HepG2 (cell line): ENCODE results near the gene OTUB2. TPM values are rescaled to one million over a fixed set of nuclear protein-coding genes. Genes with fewer than 3 reads are reported as not detected.

Experiments
- ARHGAP35 ChIP-seq: sonication (generic); formaldehyde crosslinking; IDR thresholded peaks from 2 replicates; pipeline ENCODE4 v1.9.0; 2022; ENCODE audit warnings: mild to moderate bottlenecking, inconsistent platforms, moderate library complexity, missing genetic modification reagents, borderline replicate concordance
- ASH2L ChIP-seq: fragments of 300-600, 200-600 bp; sonication (generic); IDR thresholded peaks from 2 replicates; pipeline ENCODE4 v1.7.0; 2017; ENCODE audit warnings: low read depth, mild to moderate bottlenecking, moderate library complexity, mixed read lengths, low read length; ENCODE audit not compliant: insufficient read length
- BHLHE40 ChIP-seq: IDR thresholded peaks from 2 replicates; pipeline ENCODE4 v1.6.1; 2011; ENCODE audit warnings: low read length, improper control_type of control experiment
- GATAD2A ChIP-seq: IDR thresholded peaks from 2 replicates; pipeline ENCODE4 v1.6.1; 2016
- IRF2 ChIP-seq: IDR thresholded peaks from 2 replicates; pipeline ENCODE4 v1.6.1; 2018; ENCODE audit warnings: missing genetic modification reagents, missing compliant biosample characterization
- JUN ChIP-seq: sonication (generic); formaldehyde crosslinking; IDR thresholded peaks from 2 replicates; pipeline ENCODE4 v1.4.0; 2020; ENCODE audit warnings: mild to moderate bottlenecking, missing genetic modification reagents
- KDM5B ChIP-seq: sonication (generic); formaldehyde crosslinking; IDR thresholded peaks from 2 replicates; pipeline ENCODE4 v1.4.0; 2020; ENCODE audit warnings: missing genetic modification reagents, mild to moderate bottlenecking, borderline replicate concordance
- NFE2L2 ChIP-seq: fragments of 150-350 bp; IDR thresholded peaks from 2 replicates; pipeline ENCODE4 v1.6.1; 2014; ENCODE audit warnings: low read length
- NONO ChIP-seq, 2 experiments: fragments of 450-650 bp in 1 of 2; sonication (generic) in 1 of 2; formaldehyde crosslinking in 1 of 2; IDR thresholded peaks in 1 of 2; conservative IDR thresholded peaks in 1 of 2; 2 replicates each; pipeline versions ENCODE4 v1.6.1 to v1.8.0; 2017 to 2022; ENCODE audit warnings: mild to moderate bottlenecking in 1 of 2, missing genetic modification reagents in 1 of 2, moderate library complexity in 1 of 2
- PRPF4 ChIP-seq: fragments of 200-400 bp; formaldehyde crosslinking; IDR thresholded peaks from 2 replicates; pipeline ENCODE4 v1.6.1; 2016; ENCODE audit warnings: low read length, low read depth; ENCODE audit not compliant: poor library complexity, severe bottlenecking
- REL ChIP-seq: sonication (generic); formaldehyde crosslinking; conservative IDR thresholded peaks from 2 replicates; pipeline ENCODE4 v1.8.0; 2022; ENCODE audit warnings: mild to moderate bottlenecking, missing genetic modification reagents, moderate library complexity
- SALL1 ChIP-seq: sonication (generic); formaldehyde crosslinking; IDR thresholded peaks from 2 replicates; pipeline ENCODE4 v1.8.0; 2022; ENCODE audit warnings: mild to moderate bottlenecking, missing genetic modification reagents
- SOX13 ChIP-seq, 3 experiments: fragments of 450-650 bp in 1 of 3; sonication (generic) in 1 of 3; formaldehyde crosslinking in 1 of 3; IDR thresholded peaks in 2 of 3; conservative IDR thresholded peaks in 1 of 3; 2 replicates each; pipeline versions ENCODE4 v1.5.0 to v1.6.1; 2016 to 2020; ENCODE audit warnings: antibody characterized with exemption in 1 of 3, mild to moderate bottlenecking in 1 of 3, missing compliant biosample characterization in 1 of 3, missing genetic modification reagents in 1 of 3, moderate library complexity in 1 of 3
- YY1 ChIP-seq: IDR thresholded peaks from 2 replicates; pipeline ENCODE4 v1.6.1; 2011; ENCODE audit warnings: low read length, low read depth, moderate library complexity, mild to moderate bottlenecking; ENCODE audit not compliant: insufficient read depth, insufficient replicate concordance
- ZMYM3 ChIP-seq: sonication (generic); formaldehyde crosslinking; IDR thresholded peaks from 2 replicates; pipeline ENCODE4 v1.5.1; 2020; ENCODE audit warnings: mild to moderate bottlenecking, missing genetic modification reagents
- ZNF12 ChIP-seq: sonication (generic); formaldehyde crosslinking; IDR thresholded peaks from 2 replicates; pipeline ENCODE4 v1.5.0; 2020; ENCODE audit warnings: missing genetic modification reagents
- ZNF124 ChIP-seq: sonication (generic); formaldehyde crosslinking; IDR thresholded peaks from 2 replicates; pipeline ENCODE4 v1.4.0; 2020; ENCODE audit warnings: missing genetic modification reagents
- ZNF556 ChIP-seq: sonication (generic); formaldehyde crosslinking; IDR thresholded peaks from 2 replicates; pipeline ENCODE4 v1.4.0; 2020; ENCODE audit warnings: mild to moderate bottlenecking, missing genetic modification reagents, borderline replicate concordance
- ZNF619 ChIP-seq: sonication (generic); formaldehyde crosslinking; IDR thresholded peaks from 2 replicates; pipeline ENCODE4 v1.4.0; 2020; ENCODE audit warnings: mild to moderate bottlenecking, missing genetic modification reagents
- ZNF674 ChIP-seq: sonication (generic); formaldehyde crosslinking; IDR thresholded peaks from 2 replicates; pipeline ENCODE4 v1.5.0; 2020; ENCODE audit warnings: low read depth, mild to moderate bottlenecking, missing genetic modification reagents
- ZNF777 ChIP-seq: sonication (generic); formaldehyde crosslinking; IDR thresholded peaks from 2 replicates; pipeline ENCODE4 v1.4.0; 2020; ENCODE audit warnings: missing genetic modification reagents
- ZNF792 ChIP-seq: IDR thresholded peaks from 2 replicates; pipeline ENCODE4 v1.6.1; 2016
- ZNF883 ChIP-seq: sonication (generic); formaldehyde crosslinking; IDR thresholded peaks from 2 replicates; pipeline ENCODE4 v1.5.1; 2020; ENCODE audit warnings: mild to moderate bottlenecking, missing genetic modification reagents; ENCODE audit errors: not compliant biosample characterization
- ZSCAN29 ChIP-seq: sonication (generic); formaldehyde crosslinking; conservative IDR thresholded peaks from 2 replicates; pipeline ENCODE4 v1.4.0; 2020; ENCODE audit warnings: mild to moderate bottlenecking, missing genetic modification reagents
- polyA plus RNA-seq, 8 experiments: library from polyadenylated mRNA; depleted of rRNA in 3 of 8; stranded (reverse) in 7 of 8; unstranded in 1 of 8; fragments of >200 nt; fragmentation: Illumina TruSeq in 4 of 8; extraction: Trizol in 4 of 8; gene quantifications; 2 replicates each; pipeline versions ENCODE4 v1.2.1 to v1.2.3, GENCODE V29; 2011 to 2016; ENCODE audit warnings: low read depth in 4 of 8, missing spikeins in 1 of 8, mixed read lengths in 1 of 8; ENCODE audit not compliant: insufficient read depth in 1 of 8
- total RNA-seq, 5 experiments: library from RNA; depleted of rRNA; stranded (reverse); fragments of >200 nt; fragmentation: Illumina TruSeq; extraction: Trizol; gene quantifications; 2 replicates each; pipeline ENCODE4 v1.2.3, GENCODE V29; 2016; ENCODE audit warnings: low read depth in 1 of 5
- TF ChIP-seq, protein P1 (sequence below): IDR thresholded peaks from 2 replicates; pipeline ENCODE4 v1.4.0; 2020; ENCODE audit warnings: mild to moderate bottlenecking, missing genetic modification reagents
- TF ChIP-seq, protein P2 (sequence below): sonication (generic); formaldehyde crosslinking; IDR thresholded peaks from 2 replicates; pipeline ENCODE4 v1.8.1; 2023; ENCODE audit warnings: mild to moderate bottlenecking, missing genetic modification reagents, borderline replicate concordance

Gene OTUB2
- total and polyA plus RNA-seq, 2 of the 13 experiments (the other 11 are each of a cell fraction or from before 2014, with no cell fraction given) = 2.2 to 2.4 TPM

DNA sequence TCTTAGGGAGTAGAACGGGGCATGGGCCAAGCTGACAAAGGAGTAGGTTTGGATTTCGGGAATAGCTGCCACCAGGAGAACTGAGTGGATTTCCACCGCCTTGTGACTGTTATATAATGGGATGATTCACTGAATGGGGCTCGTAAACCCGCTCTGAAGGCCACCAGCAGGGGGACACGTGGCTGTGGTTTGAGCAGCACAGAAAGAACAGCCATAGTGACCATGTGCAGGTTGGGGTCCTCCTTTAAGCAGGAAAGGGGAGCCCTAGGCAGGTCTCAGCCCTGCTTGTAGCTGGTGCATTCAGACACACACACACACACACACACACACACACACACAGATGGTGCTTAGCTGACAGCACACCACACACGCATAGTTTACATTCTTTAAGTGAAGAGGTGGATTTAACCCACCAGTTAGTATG is 41.1 kb upstream of the OTUB2 start (continued):
- peak; percentile 53 for TF ChIP-seq ZNF883 (CRISPR knock-in tag)
- TF ChIP-seq ARHGAP35 (CRISPR knock-in tag) = no peak
- no peak for TF ChIP-seq REL
- TF ChIP-seq, protein P1, sequence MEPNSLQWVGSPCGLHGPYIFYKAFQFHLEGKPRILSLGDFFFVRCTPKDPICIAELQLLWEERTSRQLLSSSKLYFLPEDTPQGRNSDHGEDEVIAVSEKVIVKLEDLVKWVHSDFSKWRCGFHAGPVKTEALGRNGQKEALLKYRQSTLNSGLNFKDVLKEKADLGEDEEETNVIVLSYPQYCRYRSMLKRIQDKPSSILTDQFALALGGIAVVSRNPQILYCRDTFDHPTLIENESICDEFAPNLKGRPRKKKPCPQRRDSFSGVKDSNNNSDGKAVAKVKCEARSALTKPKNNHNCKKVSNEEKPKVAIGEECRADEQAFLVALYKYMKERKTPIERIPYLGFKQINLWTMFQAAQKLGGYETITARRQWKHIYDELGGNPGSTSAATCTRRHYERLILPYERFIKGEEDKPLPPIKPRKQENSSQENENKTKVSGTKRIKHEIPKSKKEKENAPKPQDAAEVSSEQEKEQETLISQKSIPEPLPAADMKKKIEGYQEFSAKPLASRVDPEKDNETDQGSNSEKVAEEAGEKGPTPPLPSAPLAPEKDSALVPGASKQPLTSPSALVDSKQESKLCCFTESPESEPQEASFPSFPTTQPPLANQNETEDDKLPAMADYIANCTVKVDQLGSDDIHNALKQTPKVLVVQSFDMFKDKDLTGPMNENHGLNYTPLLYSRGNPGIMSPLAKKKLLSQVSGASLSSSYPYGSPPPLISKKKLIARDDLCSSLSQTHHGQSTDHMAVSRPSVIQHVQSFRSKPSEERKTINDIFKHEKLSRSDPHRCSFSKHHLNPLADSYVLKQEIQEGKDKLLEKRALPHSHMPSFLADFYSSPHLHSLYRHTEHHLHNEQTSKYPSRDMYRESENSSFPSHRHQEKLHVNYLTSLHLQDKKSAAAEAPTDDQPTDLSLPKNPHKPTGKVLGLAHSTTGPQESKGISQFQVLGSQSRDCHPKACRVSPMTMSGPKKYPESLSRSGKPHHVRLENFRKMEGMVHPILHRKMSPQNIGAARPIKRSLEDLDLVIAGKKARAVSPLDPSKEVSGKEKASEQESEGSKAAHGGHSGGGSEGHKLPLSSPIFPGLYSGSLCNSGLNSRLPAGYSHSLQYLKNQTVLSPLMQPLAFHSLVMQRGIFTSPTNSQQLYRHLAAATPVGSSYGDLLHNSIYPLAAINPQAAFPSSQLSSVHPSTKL (CRISPR knock-in tag) = peak; percentile 63
- TF ChIP-seq ZNF777 = no peak
- peak; percentile 68 for TF ChIP-seq SALL1 (CRISPR knock-in tag)
- no peak for TF ChIP-seq ZNF619 (CRISPR knock-in tag)
- peak; percentile 43 for TF ChIP-seq YY1
- 0 out of 2 replicates have a peak, but pooled peaks have one; percentile 49 for TF ChIP-seq IRF2 (CRISPR knock-in tag)
- TF ChIP-seq ZNF12 (CRISPR knock-in tag) = no peak
- no peak for TF ChIP-seq ZNF792
- no peak for TF ChIP-seq ZNF124 (CRISPR knock-in tag)
- TF ChIP-seq, protein P2, sequence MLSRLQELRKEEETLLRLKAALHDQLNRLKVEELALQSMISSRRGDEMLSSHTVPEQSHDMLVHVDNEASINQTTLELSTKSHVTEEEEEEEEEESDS = no peak
- no peak for TF ChIP-seq NFE2L2
- TF ChIP-seq ZNF556 (CRISPR knock-in tag) = 0 out of 2 replicates have a peak, but pooled peaks have one; percentile 32
- no peak for TF ChIP-seq SOX13 (IDR thresholded peaks at IDR 0.05)
- TF ChIP-seq SOX13 (CRISPR knock-in tag; conservative IDR thresholded peaks at IDR 0.05 in 1 of 2, IDR thresholded peaks at IDR 0.05 in 1 of 2) = 0 out of 4 replicates have a peak, but pooled peaks of 1 of the 2 experiments have one; percentile 15
- no peak for TF ChIP-seq NONO (IDR thresholded peaks at IDR 0.05)
- TF ChIP-seq NONO (CRISPR knock-in tag; conservative IDR thresholded peaks at IDR 0.05) = no peak
- TF ChIP-seq ZMYM3 = peak; percentile 15; the same call in 1 of the 2 replicates
- TF ChIP-seq BHLHE40 = no peak
- peak; percentile 46; the same call in 1 of the 2 replicates for TF ChIP-seq GATAD2A (CRISPR knock-in tag)
- peak; percentile 51; the same call in 1 of the 2 replicates for TF ChIP-seq KDM5B (CRISPR knock-in tag)
- TF ChIP-seq ZNF674 (CRISPR knock-in tag) = no peak
- TF ChIP-seq ZSCAN29 (CRISPR knock-in tag) = no peak
- peak; percentile 60; the same call in 1 of the 2 replicates for TF ChIP-seq JUN (CRISPR knock-in tag)
- no peak for TF ChIP-seq ASH2L
- no peak for TF ChIP-seq PRPF4
